ENCODE measurements around the gene OR51I2. TPM values are rescaled to one million over a fixed set of nuclear protein-coding genes. Genes with fewer than 3 reads are reported as not detected.

OR51I2 gene
- polyA plus RNA-seq, 3 donors: 0.09 TPM; not detected in 2

DNA sequence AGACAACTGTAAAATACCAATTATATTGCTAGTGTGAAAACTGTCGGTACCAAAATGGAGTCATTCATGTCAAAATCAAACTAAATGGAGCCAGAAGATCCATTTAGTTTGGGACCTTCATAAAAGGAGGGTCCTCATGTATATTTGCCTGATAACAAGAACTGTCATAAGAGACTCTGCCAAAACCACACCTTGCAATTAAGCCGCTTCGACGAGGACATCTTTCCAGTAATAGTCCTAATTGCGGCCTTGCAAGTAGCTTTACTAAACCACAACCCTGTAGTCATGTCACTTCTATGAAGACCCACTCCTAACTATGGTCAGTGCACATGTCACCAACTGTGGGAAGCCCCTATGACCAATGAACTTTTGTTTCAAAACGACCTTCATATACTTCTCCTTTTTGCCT, 51.3 kb downstream of the OR51I2 start:
- no peak for DNase-seq (ENCODE audit: extremely low read depth in 1 of 11, low read depth in 9 of 11, low spot score in 4 of 11)

DNA sequence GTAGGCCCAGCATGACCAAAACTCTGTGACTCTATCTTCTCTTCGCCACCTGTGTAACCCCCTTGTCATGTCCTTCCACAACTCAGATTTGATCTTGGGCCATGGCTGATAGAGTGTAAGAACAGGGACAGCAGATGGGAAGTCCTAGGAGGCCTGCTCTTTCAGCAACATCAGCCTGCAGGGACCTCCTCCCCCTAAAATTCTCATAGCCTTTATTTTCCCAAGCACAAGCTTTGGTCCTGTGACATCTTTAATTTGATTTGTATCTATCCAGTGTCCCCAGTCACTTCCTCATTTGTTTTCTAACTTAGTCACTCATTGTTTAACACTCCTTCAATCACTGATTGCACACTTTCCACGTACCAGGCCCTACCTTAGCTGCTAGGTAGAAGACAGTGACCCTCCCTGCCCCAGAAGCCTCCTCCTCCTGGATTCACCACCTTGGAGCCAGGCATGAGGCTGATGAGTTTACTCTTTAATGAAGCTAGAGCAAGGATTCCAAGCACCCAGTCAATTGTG, 55.3 kb downstream of the OR51I2 start:
- DNase-seq (ENCODE audit: extremely low read depth in 1 of 11, low read depth in 9 of 11, low spot score in 4 of 11): peak in 5 of 11 donors; percentile 2 to 15 (median 14)

- DNase-seq (ENCODE audit: extremely low read depth in 1 of 11, low read depth in 9 of 11, low spot score in 4 of 11): no peak
Measured at GRCh38 chr11:5505363-5506048, 56.4 kb downstream of the OR51I2 start.

Other genes with a start within 250 kb of the OR51I2 start
- gene OR51V1, start 248.6 kb upstream of the OR51I2 start, polyA plus RNA-seq (ENCODE audit: insufficient read length in 3 of 3): not detected
- gene HBB, start 222.3 kb upstream of the OR51I2 start, polyA plus RNA-seq (ENCODE audit: insufficient read length in 3 of 3): 100 to 1,000 TPM; 110 to 331 (median 134) TPM
- gene HBD, start 214.8 kb upstream of the OR51I2 start, polyA plus RNA-seq (ENCODE audit: insufficient read length in 3 of 3): 1 to 10 TPM; 1.2 to 2.1 (median 1.8) TPM
- 100 to 1,000 TPM; 304 to 877 (median 766) TPM for gene HBG1, start 199.5 kb upstream of the OR51I2 start, polyA plus RNA-seq (ENCODE audit: insufficient read length in 3 of 3)
- gene HBG2, start 194.5 kb upstream of the OR51I2 start, polyA plus RNA-seq (ENCODE audit: insufficient read length in 3 of 3): 1,000 to 10,000 TPM; 1,167 to 4,071 (median 1,615) TPM
- gene HBE1, start 179.4 kb upstream of the OR51I2 start, polyA plus RNA-seq (ENCODE audit: insufficient read length in 3 of 3): 10 to 100 TPM in 1 of 3 donors, 1 to 10 TPM in 2; 2.4 to 26.1 (median 9.6) TPM
- gene OR51B4, start 147.4 kb upstream of the OR51I2 start, polyA plus RNA-seq (ENCODE audit: insufficient read length in 3 of 3): under 1 TPM in 2 of 3 donors, not detected in 1; 0.11 to 0.27 TPM
- gene OR51B2, start 125.0 kb upstream of the OR51I2 start, polyA plus RNA-seq (ENCODE audit: insufficient read length in 3 of 3): not detected
- under 1 TPM; 0.33 to 0.56 (median 0.50) TPM for gene OR51B5, start 105.8 kb upstream of the OR51I2 start, polyA plus RNA-seq (ENCODE audit: insufficient read length in 3 of 3)
- not detected for gene OR51B6, start 97.8 kb upstream of the OR51I2 start, polyA plus RNA-seq (ENCODE audit: insufficient read length in 3 of 3)
- gene OR51M1, start 65.5 kb upstream of the OR51I2 start, polyA plus RNA-seq (ENCODE audit: insufficient read length in 3 of 3): not detected
- not detected for gene OR51Q1, start 27.2 kb upstream of the OR51I2 start, polyA plus RNA-seq (ENCODE audit: insufficient read length in 3 of 3)
- not detected for gene OR51I1, start 7.8 kb upstream of the OR51I2 start, polyA plus RNA-seq (ENCODE audit: insufficient read length in 3 of 3)
- not detected for gene OR52D1, start 39.4 kb downstream of the OR51I2 start, polyA plus RNA-seq (ENCODE audit: insufficient read length in 3 of 3)
- not detected for gene UBQLN3, start 60.6 kb downstream of the OR51I2 start, polyA plus RNA-seq (ENCODE audit: insufficient read length in 3 of 3)
- under 1 TPM; 0.56 to 0.85 (median 0.62) TPM for gene UBQLNL, start 67.4 kb downstream of the OR51I2 start, polyA plus RNA-seq (ENCODE audit: insufficient read length in 3 of 3)
- not detected for gene OR52H1, start 99.2 kb downstream of the OR51I2 start, polyA plus RNA-seq (ENCODE audit: insufficient read length in 3 of 3)
- not detected for gene OR52B6, start 131.6 kb downstream of the OR51I2 start, polyA plus RNA-seq (ENCODE audit: insufficient read length in 3 of 3)
- 10 to 100 TPM; 22.2 to 30.3 (median 24.0) TPM for gene TRIM6, start 147.3 kb downstream of the OR51I2 start, polyA plus RNA-seq (ENCODE audit: insufficient read length in 3 of 3)
- gene TRIM34, start 175.7 kb downstream of the OR51I2 start, polyA plus RNA-seq (ENCODE audit: insufficient read length in 3 of 3): 10 to 100 TPM in 1 of 3 donors, 1 to 10 TPM in 2; 7.3 to 10.7 (median 7.9) TPM
- gene TRIM5, start 235.8 kb downstream of the OR51I2 start, polyA plus RNA-seq (ENCODE audit: insufficient read length in 3 of 3): 10 to 100 TPM; 38.4 to 49.2 (median 39.7) TPM
- gene TRIM22, start 240.5 kb downstream of the OR51I2 start, polyA plus RNA-seq (ENCODE audit: insufficient read length in 3 of 3): 10 to 100 TPM in 1 of 3 donors, 1 to 10 TPM in 2; 6.1 to 13.9 (median 7.0) TPM

Data from renal cortex interstitium (tissue), 11 donors.